ENCODE data around the gene C15orf39. TPM values are rescaled to one million over a fixed set of nuclear protein-coding genes. Genes with fewer than 3 reads are reported as not detected.

C15orf39 gene
- total RNA-seq, 1 experiment from 2014 or later, result 86.5 TPM

DNA sequence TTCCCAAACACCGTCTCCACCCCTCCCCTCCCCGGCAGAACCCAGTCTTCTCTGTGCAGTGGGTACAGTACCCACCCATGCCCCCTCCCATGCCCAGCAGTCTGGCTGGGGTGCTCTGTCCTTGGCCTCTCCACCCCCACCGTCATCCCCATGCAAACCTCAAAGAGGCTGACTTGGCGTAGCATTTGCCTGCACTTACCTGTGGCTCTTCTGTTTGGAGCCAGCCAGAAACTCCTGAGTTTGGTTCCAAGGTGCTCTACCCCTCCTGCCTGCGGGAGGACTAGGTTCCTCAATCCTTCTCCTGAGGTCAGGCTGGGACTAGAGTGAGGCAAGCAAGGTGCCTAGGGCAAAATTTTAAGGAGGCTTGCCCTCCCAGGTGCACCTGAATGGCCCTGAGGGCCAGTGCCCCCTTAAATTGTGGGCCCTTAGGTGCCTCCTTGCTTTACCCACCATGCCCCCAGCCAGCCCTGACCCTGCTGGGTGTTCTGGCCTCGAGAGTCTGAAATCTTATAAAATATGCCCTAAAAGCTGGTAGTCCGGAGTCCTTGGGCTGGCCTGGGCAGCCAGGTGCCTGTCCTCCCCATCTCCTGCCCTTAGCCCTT lies 47.1 kb upstream of the C15orf39 start:
- Mint-ChIP-seq H3K27ac (ENCODE audit: unreplicated experiment) (no peak overlapping the region), H3K9me3 (ENCODE audit: low read depth, unreplicated experiment) (no peaks in the 10 kb centered on the region), H3K4me1 (ENCODE audit: low read depth, unreplicated experiment) (peaks cover 23% of the 10 kb centered on the region), H3K27me3 (ENCODE audit: unreplicated experiment) (no peaks in the 10 kb centered on the region), H3K36me3 (ENCODE audit: insufficient read depth, unreplicated experiment) (peaks cover 8% of the 10 kb centered on the region), H3K4me3 (ENCODE audit: low read depth, unreplicated experiment) (no peak overlapping the region)
- DNase-seq, result no peak
- BruUV-seq (replicated peaks), result no TSS peak
- CTCF ChIA-PET, result interaction anchor here (0.6 kb wide), 1 partner anchor 15 kb away, joined by 3 read pairs; no protein-coding TSS in a partner anchor
- TF ChIP-seq, protein P1, sequence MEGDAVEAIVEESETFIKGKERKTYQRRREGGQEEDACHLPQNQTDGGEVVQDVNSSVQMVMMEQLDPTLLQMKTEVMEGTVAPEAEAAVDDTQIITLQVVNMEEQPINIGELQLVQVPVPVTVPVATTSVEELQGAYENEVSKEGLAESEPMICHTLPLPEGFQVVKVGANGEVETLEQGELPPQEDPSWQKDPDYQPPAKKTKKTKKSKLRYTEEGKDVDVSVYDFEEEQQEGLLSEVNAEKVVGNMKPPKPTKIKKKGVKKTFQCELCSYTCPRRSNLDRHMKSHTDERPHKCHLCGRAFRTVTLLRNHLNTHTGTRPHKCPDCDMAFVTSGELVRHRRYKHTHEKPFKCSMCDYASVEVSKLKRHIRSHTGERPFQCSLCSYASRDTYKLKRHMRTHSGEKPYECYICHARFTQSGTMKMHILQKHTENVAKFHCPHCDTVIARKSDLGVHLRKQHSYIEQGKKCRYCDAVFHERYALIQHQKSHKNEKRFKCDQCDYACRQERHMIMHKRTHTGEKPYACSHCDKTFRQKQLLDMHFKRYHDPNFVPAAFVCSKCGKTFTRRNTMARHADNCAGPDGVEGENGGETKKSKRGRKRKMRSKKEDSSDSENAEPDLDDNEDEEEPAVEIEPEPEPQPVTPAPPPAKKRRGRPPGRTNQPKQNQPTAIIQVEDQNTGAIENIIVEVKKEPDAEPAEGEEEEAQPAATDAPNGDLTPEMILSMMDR (IDR thresholded peaks at IDR 0.05; ENCODE audit: unreplicated experiment), result no peak
- intact Hi-C loops (cut with micrococcal nuclease; ENCODE audit: unreplicated experiment), result loop anchor here (10.0 kb wide), 1 partner anchor 50 kb away; the partner anchor contains the start of gene C15orf39

DNA sequence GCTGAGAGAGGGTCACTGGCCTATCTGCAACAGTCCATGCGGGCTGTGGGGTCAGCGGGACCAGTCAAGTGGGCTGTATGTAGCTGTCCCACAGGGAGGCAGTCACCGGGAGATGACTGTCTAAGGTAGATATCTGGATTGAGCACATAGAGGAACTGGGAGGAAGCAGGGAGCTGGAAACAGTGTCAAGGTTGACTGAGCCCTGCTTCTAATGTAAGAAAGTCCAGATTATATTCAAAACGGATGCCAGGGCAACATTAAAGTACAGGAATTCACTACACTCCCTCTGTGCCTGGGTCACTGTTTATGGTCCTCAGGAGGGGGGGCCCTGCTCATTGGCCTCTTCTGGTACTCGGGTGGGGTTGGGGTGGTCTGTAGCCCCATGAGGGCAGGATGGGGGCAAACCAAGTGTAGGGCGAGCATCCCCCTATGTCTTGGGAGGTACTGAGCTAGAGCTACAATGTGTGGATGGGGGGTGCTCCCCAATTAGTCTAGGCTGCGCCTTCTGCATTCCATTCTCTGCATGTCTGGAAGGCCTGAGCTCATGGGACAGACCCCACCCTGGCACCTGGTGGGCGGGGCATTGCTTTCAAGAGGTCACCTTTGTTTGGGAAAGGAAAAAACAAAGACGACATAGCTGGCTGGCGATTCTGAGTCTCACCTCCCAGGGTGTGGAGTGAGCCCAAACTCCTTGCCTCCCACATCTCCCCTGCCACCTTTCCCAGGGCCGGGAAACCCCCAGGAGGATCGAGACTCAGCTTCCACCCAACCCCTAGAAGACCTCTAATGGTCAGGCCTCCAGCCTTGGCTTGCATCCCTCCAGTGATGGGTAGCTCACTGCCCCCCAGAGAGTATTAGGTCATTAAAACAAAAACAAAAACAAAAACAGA lies 45.1 kb upstream of the C15orf39 start:
- intact Hi-C loops (cut with micrococcal nuclease; ENCODE audit: unreplicated experiment), result loop anchor here (10.0 kb wide), 1 partner anchor 48 kb away; the partner anchor contains the start of gene C15orf39
- DNase-seq, result peak; percentile 83
- CTCF ChIA-PET, result interaction anchor here (0.5 to 1.9 kb wide), 9 partner anchors 16 to 1643 kb away, joined by 3 to 19 read pairs (median 4); partner anchors contain the start of gene C15orf39
- peaks cover 8% of the 10 kb centered on the region for H3K36me3 Mint-ChIP-seq (ENCODE audit: insufficient read depth, unreplicated experiment)
- H3K27ac Mint-ChIP-seq (ENCODE audit: unreplicated experiment), result peak overlapping the region; percentile 84
- no peaks in the 10 kb centered on the region for H3K9me3 Mint-ChIP-seq (ENCODE audit: low read depth, unreplicated experiment)
- H3K27me3 Mint-ChIP-seq (ENCODE audit: unreplicated experiment), result no peaks in the 10 kb centered on the region
- TF ChIP-seq, protein P1 (IDR thresholded peaks at IDR 0.05; ENCODE audit: unreplicated experiment), result no peak
- no peak overlapping the region for H3K4me3 Mint-ChIP-seq (ENCODE audit: low read depth, unreplicated experiment)
- H3K4me1 Mint-ChIP-seq (ENCODE audit: low read depth, unreplicated experiment), result peaks cover 14% of the 10 kb centered on the region
- no TSS peak for BruUV-seq (replicated peaks)

DNA sequence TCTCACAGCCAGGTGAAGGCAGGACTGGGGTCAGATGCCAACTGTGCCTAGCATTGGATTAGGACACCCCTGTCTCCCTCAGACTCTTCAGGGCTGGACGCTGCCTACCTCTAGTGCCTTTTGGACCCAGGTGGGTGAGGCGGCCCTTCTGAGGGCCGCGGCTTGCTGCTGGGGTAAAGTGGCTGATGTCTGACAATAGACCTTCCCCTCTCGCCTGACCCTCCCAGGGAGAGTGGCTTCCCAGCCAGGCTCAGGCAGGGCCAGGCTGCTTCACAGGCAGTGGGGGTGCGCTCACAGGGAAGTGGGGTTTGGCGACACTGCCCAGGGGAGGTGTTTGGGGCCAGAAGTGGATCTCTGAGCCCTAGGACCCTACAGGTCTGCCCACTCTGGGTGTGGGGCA lies 43.3 kb upstream of the C15orf39 start:
- TF ChIP-seq, protein P1 (IDR thresholded peaks at IDR 0.05; ENCODE audit: unreplicated experiment), result no peak
- CTCF ChIA-PET, result no interaction called here
- no peaks in the 10 kb centered on the region for H3K27me3 Mint-ChIP-seq (ENCODE audit: unreplicated experiment)
- H3K36me3 Mint-ChIP-seq (ENCODE audit: insufficient read depth, unreplicated experiment), result peaks cover 8% of the 10 kb centered on the region
- intact Hi-C loops (cut with micrococcal nuclease; ENCODE audit: unreplicated experiment), result loop anchor here (10.0 kb wide), 1 partner anchor 46 kb away; the partner anchor contains the start of gene C15orf39
- no peak for DNase-seq
- BruUV-seq (replicated peaks), result no TSS peak
- no peak overlapping the region for H3K4me3 Mint-ChIP-seq (ENCODE audit: low read depth, unreplicated experiment)
- peaks cover 14% of the 10 kb centered on the region for H3K4me1 Mint-ChIP-seq (ENCODE audit: low read depth, unreplicated experiment)
- H3K27ac Mint-ChIP-seq (ENCODE audit: unreplicated experiment), result no peak overlapping the region
- H3K9me3 Mint-ChIP-seq (ENCODE audit: low read depth, unreplicated experiment), result no peaks in the 10 kb centered on the region

DNA sequence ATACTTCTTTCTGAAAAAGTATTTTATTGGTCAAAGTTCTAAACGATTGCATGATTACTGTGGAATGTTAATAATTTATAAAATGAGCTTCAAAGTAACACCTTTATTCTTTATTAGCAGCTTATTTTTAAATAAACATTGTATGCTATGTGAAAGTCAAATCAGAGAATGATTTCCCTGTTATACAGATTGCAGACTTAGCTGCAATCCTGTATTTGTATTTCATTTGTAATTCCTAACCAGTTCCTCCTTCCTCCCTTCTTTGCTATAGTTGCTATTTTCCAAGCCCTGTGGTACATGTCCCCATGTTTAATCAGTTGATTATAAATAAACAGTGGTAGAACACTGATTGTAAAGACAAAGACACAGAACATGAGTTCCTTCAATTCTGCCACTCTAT lies 42.4 kb upstream of the C15orf39 start:
- Mint-ChIP-seq H3K36me3 (ENCODE audit: insufficient read depth, unreplicated experiment) (peaks cover 8% of the 10 kb centered on the region), H3K27me3 (ENCODE audit: unreplicated experiment) (no peaks in the 10 kb centered on the region), H3K27ac (ENCODE audit: unreplicated experiment) (no peak overlapping the region), H3K4me3 (ENCODE audit: low read depth, unreplicated experiment) (no peak overlapping the region), H3K4me1 (ENCODE audit: low read depth, unreplicated experiment) (peaks cover 14% of the 10 kb centered on the region), H3K9me3 (ENCODE audit: low read depth, unreplicated experiment) (no peaks in the 10 kb centered on the region)
- no peak for DNase-seq
- TF ChIP-seq, protein P1 (IDR thresholded peaks at IDR 0.05; ENCODE audit: unreplicated experiment), result no peak
- intact Hi-C loops (cut with micrococcal nuclease; ENCODE audit: unreplicated experiment), result loop anchor here (10.0 kb wide), 1 partner anchor 46 kb away; the partner anchor contains the start of gene C15orf39
- no TSS peak for BruUV-seq (replicated peaks)
- CTCF ChIA-PET, result interaction anchor here (0.6 kb wide), 1 partner anchor 181 kb away, joined by 3 read pairs; no protein-coding TSS in a partner anchor

Measured in Calu3 (cell line).